ENCODE results near the gene PCBP2.
A peak's percentile ranks its signal among the peaks of the same experiment; 100 is the strongest.

PCBP2 gene

DNA sequence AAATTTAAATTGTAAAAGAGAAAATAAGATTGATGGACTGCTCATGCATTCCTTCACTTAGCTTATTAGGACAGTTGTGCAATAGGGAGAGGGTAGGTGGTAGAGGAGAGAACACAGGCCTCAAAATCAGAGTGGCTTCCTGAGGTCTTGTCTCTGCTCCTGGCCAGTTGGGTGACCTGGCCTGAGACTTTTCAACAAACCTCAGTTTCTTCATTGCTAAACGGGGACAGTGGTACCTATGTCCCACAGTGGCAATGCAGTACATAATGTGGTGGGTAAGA lies 44.8 kb downstream of the PCBP2 start:
- TF ChIP-seq GATA2 (IDR thresholded peaks at IDR 0.05; ENCODE audit: low read depth, low read length), result no peak
- no peak for TF ChIP-seq GATA3 (IDR thresholded peaks at IDR 0.05; ENCODE audit: low read depth, low read length)

- TF ChIP-seq GATA3 (IDR thresholded peaks at IDR 0.05; ENCODE audit: low read depth, low read length) (no peak), GATA2 (IDR thresholded peaks at IDR 0.05; ENCODE audit: low read depth, low read length) (no peak)
Measured at GRCh38 chr12:53497461-53497860, 45.6 kb downstream of the PCBP2 start.

DNA sequence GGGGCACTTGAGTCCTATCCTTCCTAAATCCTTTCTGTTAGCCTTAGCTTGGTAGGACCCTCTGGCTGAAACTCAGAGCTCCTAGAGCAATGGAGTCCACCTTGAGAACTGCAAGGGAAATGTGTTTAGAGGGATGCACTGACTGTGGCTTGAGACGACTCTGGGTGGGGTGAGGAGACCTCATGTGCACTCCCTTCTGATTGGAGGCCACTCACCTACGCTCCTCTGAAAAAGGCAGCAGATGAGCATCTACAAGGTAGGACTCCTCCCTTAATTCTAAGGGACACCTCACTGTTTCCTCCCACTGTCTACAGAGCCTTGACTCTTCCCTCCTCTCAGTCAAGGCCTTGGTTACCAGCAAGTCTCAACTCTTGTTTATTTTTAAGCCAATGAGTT lies 46.3 kb downstream of the PCBP2 start:
- TF ChIP-seq GATA2 (IDR thresholded peaks at IDR 0.05; ENCODE audit: low read depth, low read length) (no peak), GATA3 (IDR thresholded peaks at IDR 0.05; ENCODE audit: low read depth, low read length) (no peak)

DNA sequence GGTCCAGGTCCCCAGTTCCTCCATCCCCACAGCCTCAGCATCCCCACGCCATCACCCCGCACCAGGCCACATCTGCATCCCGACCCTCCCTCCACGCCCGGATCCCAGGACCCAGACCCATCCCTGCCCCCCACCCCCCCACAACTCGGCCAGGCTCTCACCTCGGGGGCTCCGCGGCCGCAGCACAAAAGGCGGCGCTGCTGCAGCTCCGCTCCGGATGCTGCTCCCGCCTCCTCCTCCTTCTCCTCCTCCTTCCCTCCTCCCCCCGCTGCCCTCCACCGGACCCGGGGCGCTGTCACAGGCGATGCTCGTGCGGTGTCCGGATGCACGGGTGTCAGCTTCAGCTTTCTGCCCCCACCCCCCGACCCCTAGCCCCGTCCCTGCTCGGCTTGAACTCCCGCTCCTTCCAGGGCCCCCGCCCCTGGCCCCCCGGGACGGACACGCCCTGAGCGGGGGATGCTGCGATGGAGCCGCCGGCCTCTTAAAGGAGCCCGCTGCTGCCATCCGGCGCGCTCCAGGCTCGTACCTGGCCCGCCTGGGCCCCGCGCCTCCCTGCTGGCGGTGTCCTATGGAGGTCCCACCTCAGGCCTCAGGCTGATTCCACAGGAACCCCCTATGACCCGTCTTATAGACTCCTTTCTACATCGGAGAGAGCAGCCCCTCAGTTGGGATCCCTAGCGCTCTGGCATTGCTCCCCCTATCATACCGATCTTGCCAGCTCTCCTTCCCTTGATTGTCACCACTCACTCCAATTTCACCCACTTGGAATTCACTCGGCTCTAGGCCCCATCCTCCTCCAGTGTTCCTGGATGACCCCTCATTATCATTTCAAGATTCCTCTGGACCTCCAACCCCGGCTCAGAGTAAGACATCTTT lies 47.6 kb downstream of the PCBP2 start, which contains the start of gene MAP3K12:
MAP3K12 (minus strand) TSS at position 193 of the 876 bp plus-strand sequence. CDS start 12,067 bp downstream, outside the sequence.
- TF ChIP-seq GATA2 (IDR thresholded peaks at IDR 0.05; ENCODE audit: low read depth, low read length) (peak; percentile 56), GATA3 (IDR thresholded peaks at IDR 0.05; ENCODE audit: low read depth, low read length) (no peak)

DNA sequence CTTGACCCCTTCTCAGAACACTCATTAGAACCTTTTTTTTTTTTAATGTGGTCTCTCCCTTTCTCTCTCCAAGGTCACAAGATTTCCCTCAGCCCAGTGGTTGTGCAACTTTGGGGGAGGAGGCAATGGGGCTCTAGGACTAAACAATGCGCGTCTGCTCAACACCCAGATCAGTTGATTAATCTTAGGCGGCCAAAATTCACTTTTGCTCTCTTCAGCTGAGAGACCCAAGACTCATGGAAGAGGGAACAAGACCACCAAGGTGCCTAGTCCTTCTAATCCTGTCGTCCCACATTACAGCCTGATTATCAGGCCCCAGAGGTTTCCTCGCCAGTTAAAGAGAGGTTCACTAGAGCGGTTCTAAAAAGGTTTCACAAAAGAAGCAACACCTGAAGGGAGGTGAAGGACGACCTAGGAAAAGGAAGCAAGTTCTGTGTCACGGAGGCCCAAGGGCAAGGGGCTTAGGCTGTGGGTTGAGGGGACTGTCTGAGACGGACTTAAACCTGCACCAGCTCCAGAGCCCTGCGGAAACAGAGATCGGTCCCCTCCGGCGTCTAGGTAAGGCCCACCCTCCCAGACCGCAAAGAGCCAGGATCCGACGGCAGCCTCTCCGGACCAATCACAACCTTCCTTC lies 48.4 kb downstream of the PCBP2 start:
- TF ChIP-seq GATA3 (IDR thresholded peaks at IDR 0.05; ENCODE audit: low read depth, low read length), result no peak
- no peak; the same call in 1 of the 2 replicates for TF ChIP-seq GATA2 (IDR thresholded peaks at IDR 0.05; ENCODE audit: low read depth, low read length)

DNA sequence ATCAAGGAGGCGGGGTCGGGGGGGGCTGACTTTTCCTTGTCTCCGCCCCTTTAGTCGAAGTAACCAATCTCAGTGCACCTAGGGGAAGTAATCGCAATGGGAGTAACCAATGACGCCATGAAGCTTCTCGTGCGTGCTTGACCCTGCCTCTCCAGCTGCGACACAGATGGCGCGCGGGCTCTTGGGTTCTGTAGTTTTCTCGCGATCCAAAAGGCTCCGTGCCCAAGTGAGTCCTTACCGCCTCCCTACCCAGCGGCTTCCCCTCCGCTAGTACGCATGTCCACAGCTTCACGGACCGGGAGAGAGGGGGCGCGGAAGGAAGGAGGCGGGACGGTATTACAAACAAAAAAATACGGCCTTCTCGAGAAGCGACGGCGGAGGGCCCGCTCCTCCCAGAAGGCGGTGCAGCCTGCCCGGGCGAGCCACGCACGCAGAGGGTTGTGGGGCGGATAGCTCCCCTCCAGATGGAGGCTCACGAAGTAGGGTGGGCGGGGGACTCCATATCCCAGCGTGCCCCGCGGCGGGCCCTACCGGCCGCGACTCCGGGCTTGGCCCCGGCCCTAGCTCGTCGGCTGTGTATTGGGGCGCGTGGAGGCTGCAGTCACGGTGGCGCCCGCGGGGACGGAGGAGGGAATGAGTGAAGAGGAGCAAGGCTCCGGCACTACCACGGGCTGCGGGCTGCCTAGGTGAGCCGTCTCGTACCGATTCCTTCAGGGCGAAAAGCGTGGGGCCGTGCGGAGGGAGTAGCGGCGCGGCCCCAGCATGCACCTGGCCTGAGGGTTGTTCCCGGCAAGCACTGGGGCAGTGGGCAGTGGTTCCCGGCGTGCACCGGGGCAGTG lies 49.1 kb downstream of the PCBP2 start, which contains the start of gene TARBP2:
TARBP2 (plus strand) TSS at position 508 of the 839 bp plus-strand sequence; CDS start at position 634, 126 bp downstream.
- TF ChIP-seq GATA2 (IDR thresholded peaks at IDR 0.05; ENCODE audit: low read depth, low read length), result no peak

GRCh38 chr12:53501615-53502181 lies 49.8 kb downstream of the PCBP2 start:
- TF ChIP-seq GATA2 (IDR thresholded peaks at IDR 0.05; ENCODE audit: low read depth, low read length), result no peak
- no peak for TF ChIP-seq GATA3 (IDR thresholded peaks at IDR 0.05; ENCODE audit: low read depth, low read length)

GRCh38 chr12:53502331-53502730 lies 50.4 kb downstream of the PCBP2 start:
- no peak for TF ChIP-seq GATA3 (IDR thresholded peaks at IDR 0.05; ENCODE audit: low read depth, low read length)
- no peak for TF ChIP-seq GATA2 (IDR thresholded peaks at IDR 0.05; ENCODE audit: low read depth, low read length)

DNA sequence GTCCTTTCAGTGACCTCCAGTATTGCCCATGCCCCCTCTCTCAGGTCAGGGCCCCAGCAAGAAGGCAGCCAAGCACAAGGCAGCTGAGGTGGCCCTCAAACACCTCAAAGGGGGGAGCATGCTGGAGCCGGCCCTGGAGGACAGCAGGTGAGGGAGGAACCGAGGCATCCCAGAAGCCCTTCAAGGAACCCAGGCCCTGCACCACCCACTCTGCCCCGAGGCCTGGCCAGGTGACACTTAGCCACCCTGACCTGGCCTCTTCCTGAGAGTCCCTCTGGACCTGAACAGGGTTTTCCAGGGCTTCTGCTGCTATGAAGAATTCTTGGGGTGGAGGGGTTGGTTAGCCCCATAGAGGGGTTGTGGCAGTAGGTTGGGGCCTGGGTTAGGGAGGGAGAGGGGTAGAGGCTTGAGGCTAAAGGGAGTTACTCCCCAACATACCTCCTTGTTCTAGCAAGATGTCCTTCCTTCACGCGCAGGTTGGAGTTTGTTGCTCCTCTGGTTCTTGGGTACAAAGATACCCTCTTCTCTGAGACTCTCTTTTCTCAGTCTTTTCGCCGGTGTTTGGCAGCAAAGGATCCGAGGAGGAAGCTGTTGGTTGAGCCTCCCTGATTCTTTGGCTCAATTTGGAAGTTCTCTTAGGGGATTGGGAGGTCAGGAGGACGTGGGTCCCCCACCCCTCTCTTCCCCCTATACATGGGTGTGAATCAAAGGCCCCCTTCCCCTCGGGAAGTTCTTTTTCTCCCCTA lies 51.3 kb downstream of the PCBP2 start:
- TF ChIP-seq GATA3 (IDR thresholded peaks at IDR 0.05; ENCODE audit: low read depth, low read length) (no peak), GATA2 (IDR thresholded peaks at IDR 0.05; ENCODE audit: low read depth, low read length) (no peak)

GRCh38 chr12:53504004-53504920 lies 52.4 kb downstream of the PCBP2 start:
- TF ChIP-seq GATA3 (IDR thresholded peaks at IDR 0.05; ENCODE audit: low read depth, low read length), result no peak
- no peak for TF ChIP-seq GATA2 (IDR thresholded peaks at IDR 0.05; ENCODE audit: low read depth, low read length)

- TF ChIP-seq GATA2 (IDR thresholded peaks at IDR 0.05; ENCODE audit: low read depth, low read length), result no peak
- TF ChIP-seq GATA3 (IDR thresholded peaks at IDR 0.05; ENCODE audit: low read depth, low read length), result no peak
Measured at GRCh38 chr12:53505086-53505485, 53.2 kb downstream of the PCBP2 start.
